ENCODE data around the gene CCDC71L. TPM values are rescaled to one million over a fixed set of nuclear protein-coding genes. Genes with fewer than 3 reads are reported as not detected.
A peak's percentile ranks its signal among the peaks of the same experiment; 100 is the strongest.

The CCDC71L gene
- total RNA-seq, 1 experiment from 2014 or later, result 21.1 TPM

DNA sequence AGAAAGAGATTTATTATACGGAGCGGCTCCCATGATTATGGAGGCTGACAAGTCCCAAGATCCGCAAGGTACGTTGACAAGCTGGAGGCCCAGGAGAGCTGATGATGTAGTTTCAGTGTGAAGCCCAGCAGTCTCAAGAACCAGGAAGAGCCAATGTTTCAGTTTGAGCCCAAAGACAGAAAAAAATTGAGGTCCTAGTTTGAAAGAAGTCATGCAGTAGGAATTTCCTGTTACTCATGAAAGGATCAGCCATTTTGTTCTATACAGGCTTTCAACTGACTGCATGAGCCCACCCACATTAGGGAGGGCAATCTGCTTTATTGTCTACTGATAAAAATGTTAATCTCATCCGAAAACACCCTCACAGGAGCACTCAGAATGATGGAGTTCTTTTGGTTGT is 51.5 kb downstream of the CCDC71L start:
- BruUV-seq (replicated peaks), result no TSS peak
- Histone ChIP-seq H2AFZ (ENCODE audit: low read depth, low read length, poor library complexity, severe bottlenecking) (peak overlapping the region; percentile 1), H3K79me2 (ENCODE audit: insufficient read depth, low read length) (no peaks in the 10 kb centered on the region), H3K9me3 (ENCODE audit: control insufficient read depth in 1 of 2, insufficient read depth in 1 of 2, low read depth in 1 of 2, low read length in 2 of 2) (no peaks in the 10 kb centered on the region), H4K20me1 (ENCODE audit: insufficient read depth) (no peaks in the 10 kb centered on the region), H3K4me3 (replicated peaks in 1 of 2; ENCODE audit: low read depth in 1 of 2, low read length in 2 of 2) (no peak overlapping the region), H3K36me3 (ENCODE audit: control insufficient read depth in 1 of 2, insufficient read depth in 2 of 2, low read length in 2 of 2) (no peaks in the 10 kb centered on the region), H3K9ac (ENCODE audit: low read length) (no peak overlapping the region), H3K4me1 (ENCODE audit: control insufficient read depth in 1 of 2, insufficient read depth in 2 of 2, low read length in 2 of 2) (peaks cover 0 to 16% of the 10 kb centered on the region in 2 experiments; a peak in 1 of 4 replicates), H3K9me2 (ENCODE audit: insufficient read depth) (no peaks in the 10 kb centered on the region), H3K27ac (ENCODE audit: low read depth, low read length) (no peak overlapping the region), H3K27me3 (ENCODE audit: insufficient read depth, low read length) (no peaks in the 10 kb centered on the region), H3K4me2 (ENCODE audit: low read length) (peak overlapping the region; percentile 20; the same call in 1 of the 2 replicates)
- intact Hi-C loops (cut with micrococcal nuclease), result no loop called here
- RAD21 ChIA-PET (ENCODE audit: low non-redundant PET in 1 of 2, low total read pairs in 2 of 2, uncharacterized antibody in 2 of 2, unreplicated experiment in 2 of 2), result no interaction called here
- CTCF ChIA-PET, result no interaction called here
- ATAC-seq, result no peak
- POLR2A ChIA-PET, result no interaction called here
- no peak for DNase-seq (ENCODE audit: low read depth, low spot score)
- TF ChIP-seq FOSL1 (IDR thresholded peaks at IDR 0.05; ENCODE audit: low read depth), result peak; percentile 24; the same call in 1 of the 2 replicates
- no peak for TF ChIP-seq YY1 (IDR thresholded peaks at IDR 0.05; ENCODE audit: extremely low read depth, insufficient replicate concordance, low read depth, low read length)
- TF ChIP-seq EZH2 (IDR thresholded peaks at IDR 0.05), result no peak

DNA sequence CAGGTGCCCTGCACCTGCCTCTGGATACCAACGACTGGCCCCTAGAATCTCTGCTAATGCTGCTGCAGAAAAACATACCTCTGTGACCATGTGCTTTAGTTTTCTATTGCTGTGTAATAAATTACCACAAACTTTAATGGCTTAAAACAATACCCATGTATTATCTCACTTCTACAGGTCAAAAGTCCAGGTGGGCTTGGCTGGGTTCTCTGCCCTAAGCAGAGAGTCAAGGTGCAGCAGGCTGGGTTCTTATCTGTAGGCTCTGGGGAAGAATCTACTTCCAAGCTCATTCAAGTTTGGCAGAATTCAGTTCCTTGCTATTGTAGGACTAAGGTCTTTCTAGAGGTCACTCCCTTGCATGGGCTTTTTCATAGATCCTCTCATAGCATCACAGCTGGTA is 52.3 kb downstream of the CCDC71L start:
- no TSS peak for BruUV-seq (replicated peaks)
- Histone ChIP-seq H3K27ac (ENCODE audit: low read depth, low read length) (no peak overlapping the region), H3K4me2 (ENCODE audit: low read length) (no peak overlapping the region), H3K4me3 (replicated peaks in 1 of 2; ENCODE audit: low read depth in 1 of 2, low read length in 2 of 2) (no peak overlapping the region), H3K27me3 (ENCODE audit: insufficient read depth, low read length) (no peaks in the 10 kb centered on the region), H3K9me3 (ENCODE audit: control insufficient read depth in 1 of 2, insufficient read depth in 1 of 2, low read depth in 1 of 2, low read length in 2 of 2) (no peaks in the 10 kb centered on the region), H3K9ac (ENCODE audit: low read length) (no peak overlapping the region), H4K20me1 (ENCODE audit: insufficient read depth) (no peaks in the 10 kb centered on the region), H3K79me2 (ENCODE audit: insufficient read depth, low read length) (no peaks in the 10 kb centered on the region), H2AFZ (ENCODE audit: low read depth, low read length, poor library complexity, severe bottlenecking) (peak overlapping the region; percentile 1), H3K9me2 (ENCODE audit: insufficient read depth) (no peaks in the 10 kb centered on the region), H3K4me1 (ENCODE audit: control insufficient read depth in 1 of 2, insufficient read depth in 2 of 2, low read length in 2 of 2) (peaks cover 0 to 16% of the 10 kb centered on the region in 2 experiments; a peak in 1 of 4 replicates), H3K36me3 (ENCODE audit: control insufficient read depth in 1 of 2, insufficient read depth in 2 of 2, low read length in 2 of 2) (no peaks in the 10 kb centered on the region)
- no peak for ATAC-seq
- ChIA-PET CTCF (no interaction called here), RAD21 (ENCODE audit: low non-redundant PET in 1 of 2, low total read pairs in 2 of 2, uncharacterized antibody in 2 of 2, unreplicated experiment in 2 of 2) (no interaction called here), POLR2A (no interaction called here)
- TF ChIP-seq YY1 (IDR thresholded peaks at IDR 0.05; ENCODE audit: extremely low read depth, insufficient replicate concordance, low read depth, low read length) (no peak), TCF7L2 (IDR thresholded peaks at IDR 0.05; ENCODE audit: borderline replicate concordance, extremely low read depth, insufficient read depth, insufficient read length) (no peak), JUND (IDR thresholded peaks at IDR 0.05) (no peak), SP1 (IDR thresholded peaks at IDR 0.05; ENCODE audit: low read depth) (no peak), ELF1 (IDR thresholded peaks at IDR 0.05; ENCODE audit: borderline replicate concordance, low read depth) (no peak), EZH2 (IDR thresholded peaks at IDR 0.05) (no peak), SRF (IDR thresholded peaks at IDR 0.05; ENCODE audit: low read depth) (no peak), FOSL1 (IDR thresholded peaks at IDR 0.05; ENCODE audit: low read depth) (no peak), ZNF274 (IDR thresholded peaks at IDR 0.05; ENCODE audit: low read depth, low read length) (no peak), RAD21 (IDR thresholded peaks at IDR 0.05; ENCODE audit: low read depth) (no peak)
- TF ChIP-seq, protein P1, sequence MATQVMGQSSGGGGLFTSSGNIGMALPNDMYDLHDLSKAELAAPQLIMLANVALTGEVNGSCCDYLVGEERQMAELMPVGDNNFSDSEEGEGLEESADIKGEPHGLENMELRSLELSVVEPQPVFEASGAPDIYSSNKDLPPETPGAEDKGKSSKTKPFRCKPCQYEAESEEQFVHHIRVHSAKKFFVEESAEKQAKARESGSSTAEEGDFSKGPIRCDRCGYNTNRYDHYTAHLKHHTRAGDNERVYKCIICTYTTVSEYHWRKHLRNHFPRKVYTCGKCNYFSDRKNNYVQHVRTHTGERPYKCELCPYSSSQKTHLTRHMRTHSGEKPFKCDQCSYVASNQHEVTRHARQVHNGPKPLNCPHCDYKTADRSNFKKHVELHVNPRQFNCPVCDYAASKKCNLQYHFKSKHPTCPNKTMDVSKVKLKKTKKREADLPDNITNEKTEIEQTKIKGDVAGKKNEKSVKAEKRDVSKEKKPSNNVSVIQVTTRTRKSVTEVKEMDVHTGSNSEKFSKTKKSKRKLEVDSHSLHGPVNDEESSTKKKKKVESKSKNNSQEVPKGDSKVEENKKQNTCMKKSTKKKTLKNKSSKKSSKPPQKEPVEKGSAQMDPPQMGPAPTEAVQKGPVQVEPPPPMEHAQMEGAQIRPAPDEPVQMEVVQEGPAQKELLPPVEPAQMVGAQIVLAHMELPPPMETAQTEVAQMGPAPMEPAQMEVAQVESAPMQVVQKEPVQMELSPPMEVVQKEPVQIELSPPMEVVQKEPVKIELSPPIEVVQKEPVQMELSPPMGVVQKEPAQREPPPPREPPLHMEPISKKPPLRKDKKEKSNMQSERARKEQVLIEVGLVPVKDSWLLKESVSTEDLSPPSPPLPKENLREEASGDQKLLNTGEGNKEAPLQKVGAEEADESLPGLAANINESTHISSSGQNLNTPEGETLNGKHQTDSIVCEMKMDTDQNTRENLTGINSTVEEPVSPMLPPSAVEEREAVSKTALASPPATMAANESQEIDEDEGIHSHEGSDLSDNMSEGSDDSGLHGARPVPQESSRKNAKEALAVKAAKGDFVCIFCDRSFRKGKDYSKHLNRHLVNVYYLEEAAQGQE (IDR thresholded peaks at IDR 0.05; ENCODE audit: low read depth), result no peak
- TF ChIP-seq, protein P2, sequence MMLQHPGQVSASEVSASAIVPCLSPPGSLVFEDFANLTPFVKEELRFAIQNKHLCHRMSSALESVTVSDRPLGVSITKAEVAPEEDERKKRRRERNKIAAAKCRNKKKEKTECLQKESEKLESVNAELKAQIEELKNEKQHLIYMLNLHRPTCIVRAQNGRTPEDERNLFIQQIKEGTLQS (IDR thresholded peaks at IDR 0.05), result no peak
- TF ChIP-seq, protein P3, sequence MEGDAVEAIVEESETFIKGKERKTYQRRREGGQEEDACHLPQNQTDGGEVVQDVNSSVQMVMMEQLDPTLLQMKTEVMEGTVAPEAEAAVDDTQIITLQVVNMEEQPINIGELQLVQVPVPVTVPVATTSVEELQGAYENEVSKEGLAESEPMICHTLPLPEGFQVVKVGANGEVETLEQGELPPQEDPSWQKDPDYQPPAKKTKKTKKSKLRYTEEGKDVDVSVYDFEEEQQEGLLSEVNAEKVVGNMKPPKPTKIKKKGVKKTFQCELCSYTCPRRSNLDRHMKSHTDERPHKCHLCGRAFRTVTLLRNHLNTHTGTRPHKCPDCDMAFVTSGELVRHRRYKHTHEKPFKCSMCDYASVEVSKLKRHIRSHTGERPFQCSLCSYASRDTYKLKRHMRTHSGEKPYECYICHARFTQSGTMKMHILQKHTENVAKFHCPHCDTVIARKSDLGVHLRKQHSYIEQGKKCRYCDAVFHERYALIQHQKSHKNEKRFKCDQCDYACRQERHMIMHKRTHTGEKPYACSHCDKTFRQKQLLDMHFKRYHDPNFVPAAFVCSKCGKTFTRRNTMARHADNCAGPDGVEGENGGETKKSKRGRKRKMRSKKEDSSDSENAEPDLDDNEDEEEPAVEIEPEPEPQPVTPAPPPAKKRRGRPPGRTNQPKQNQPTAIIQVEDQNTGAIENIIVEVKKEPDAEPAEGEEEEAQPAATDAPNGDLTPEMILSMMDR (IDR thresholded peaks at IDR 0.05 in 2 of 3, conservative IDR thresholded peaks at IDR 0.05 in 1 of 3; ENCODE audit: borderline replicate concordance in 1 of 3, insufficient read depth in 1 of 3, low read depth in 2 of 3, low read length in 2 of 3), result no peak
- intact Hi-C loops (cut with micrococcal nuclease), result no loop called here
- no peak for DNase-seq (ENCODE audit: low read depth, low spot score)

All from HCT116 (cell line).